ENCODE data around the gene PTPRF.

DNA sequence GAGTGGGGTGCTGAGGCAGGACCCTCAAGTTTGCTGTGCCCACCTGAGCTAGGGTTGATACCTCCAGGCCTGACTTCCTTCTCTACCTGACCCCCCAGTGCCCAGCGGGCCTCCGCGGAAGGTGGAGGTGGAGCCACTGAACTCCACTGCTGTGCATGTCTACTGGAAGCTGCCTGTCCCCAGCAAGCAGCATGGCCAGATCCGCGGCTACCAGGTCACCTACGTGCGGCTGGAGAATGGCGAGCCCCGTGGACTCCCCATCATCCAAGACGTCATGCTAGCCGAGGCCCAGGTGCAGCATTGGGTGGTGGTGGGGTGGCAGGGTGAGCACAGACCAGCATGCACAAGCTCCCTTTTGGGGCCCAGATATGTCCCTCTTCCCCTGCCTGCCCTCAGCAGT lies 67.9 kb downstream of the PTPRF start:
- no peak for TF ChIP-seq POLR2AphosphoS5 (IDR thresholded peaks at IDR 0.05; ENCODE audit: low read depth, low read length)
- no peak for TF ChIP-seq REST (IDR thresholded peaks at IDR 0.05; ENCODE audit: insufficient read depth in 1 of 2, low read depth in 2 of 2, low read length in 2 of 2)
- no peak for TF ChIP-seq TAF1 (IDR thresholded peaks at IDR 0.05; ENCODE audit: borderline replicate concordance, insufficient read depth, low read length)

Measured in PFSK-1 (cell line).